ENCODE data around the gene FBXO34. TPM values are rescaled to one million over a fixed set of nuclear protein-coding genes. Genes with fewer than 3 reads are reported as not detected.

Gene FBXO34
- total and polyA plus RNA-seq, 9 of the 15 experiments (the other 6 are each of a cell fraction or from before 2014, with no cell fraction given): 6.3 to 24.9 (median 16.2) TPM

- no peaks in the 10 kb centered on the region for H3K27me3 ChIP-seq (ENCODE audit: control insufficient read depth in 2 of 2, insufficient read depth in 2 of 2, low read length in 2 of 2)
- ChIA-PET POLR2A (no interaction called here), CTCF (ENCODE audit: low intra/inter-chr PET ratio) (no interaction called here)
- no peak overlapping the region for H3K4me2 ChIP-seq (ENCODE audit: insufficient read depth, low read length)
- TF ChIP-seq, protein P1, sequence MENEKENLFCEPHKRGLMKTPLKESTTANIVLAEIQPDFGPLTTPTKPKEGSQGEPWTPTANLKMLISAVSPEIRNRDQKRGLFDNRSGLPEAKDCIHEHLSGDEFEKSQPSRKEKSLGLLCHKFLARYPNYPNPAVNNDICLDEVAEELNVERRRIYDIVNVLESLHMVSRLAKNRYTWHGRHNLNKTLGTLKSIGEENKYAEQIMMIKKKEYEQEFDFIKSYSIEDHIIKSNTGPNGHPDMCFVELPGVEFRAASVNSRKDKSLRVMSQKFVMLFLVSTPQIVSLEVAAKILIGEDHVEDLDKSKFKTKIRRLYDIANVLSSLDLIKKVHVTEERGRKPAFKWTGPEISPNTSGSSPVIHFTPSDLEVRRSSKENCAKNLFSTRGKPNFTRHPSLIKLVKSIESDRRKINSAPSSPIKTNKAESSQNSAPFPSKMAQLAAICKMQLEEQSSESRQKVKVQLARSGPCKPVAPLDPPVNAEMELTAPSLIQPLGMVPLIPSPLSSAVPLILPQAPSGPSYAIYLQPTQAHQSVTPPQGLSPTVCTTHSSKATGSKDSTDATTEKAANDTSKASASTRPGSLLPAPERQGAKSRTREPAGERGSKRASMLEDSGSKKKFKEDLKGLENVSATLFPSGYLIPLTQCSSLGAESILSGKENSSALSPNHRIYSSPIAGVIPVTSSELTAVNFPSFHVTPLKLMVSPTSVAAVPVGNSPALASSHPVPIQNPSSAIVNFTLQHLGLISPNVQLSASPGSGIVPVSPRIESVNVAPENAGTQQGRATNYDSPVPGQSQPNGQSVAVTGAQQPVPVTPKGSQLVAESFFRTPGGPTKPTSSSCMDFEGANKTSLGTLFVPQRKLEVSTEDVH (IDR thresholded peaks at IDR 0.05; ENCODE audit: low read depth, partially characterized antibody): no peak
- TF ChIP-seq MBD2 (IDR thresholded peaks at IDR 0.05; ENCODE audit: borderline replicate concordance, low read depth) (no peak), BACH1 (tag; IDR thresholded peaks at IDR 0.05) (no peak)
- FAIRE-seq (no peak), DNase-seq (ENCODE audit: extremely low read depth in 1 of 4, low spot score in 3 of 4) (no peak), ATAC-seq (no peak)
- H3K9me3 ChIP-seq (replicated peaks; ENCODE audit: control insufficient read depth, insufficient read depth, low read depth, low read length): no peaks in the 10 kb centered on the region
- no peak overlapping the region for H3K9ac ChIP-seq (ENCODE audit: insufficient read depth in 1 of 2, low read depth in 2 of 2, low read length in 2 of 2)
- in situ Hi-C loops (cut with MboI) (no loop called here), intact Hi-C loops (cut with micrococcal nuclease) (no loop called here)
- no peaks in the 10 kb centered on the region for H4K20me1 ChIP-seq (replicated peaks; ENCODE audit: control insufficient read depth, insufficient read depth, low read length)
- H3K4me1 ChIP-seq (replicated peaks in 1 of 2; ENCODE audit: control insufficient read depth in 2 of 2, insufficient read depth in 2 of 2, low read length in 2 of 2): peaks cover 0 to 6% of the 10 kb centered on the region in 2 experiments; a peak in 2 of 5 replicates
- H3K79me2 ChIP-seq (ENCODE audit: control insufficient read depth, insufficient read depth, low read length): peaks cover 19% of the 10 kb centered on the region; the same call in 2 of the 3 replicates
- H2AFZ ChIP-seq (ENCODE audit: low read depth, low read length): no peak overlapping the region
- H3K9me1 ChIP-seq (ENCODE audit: control insufficient read depth, insufficient read depth, low read length): no peaks in the 10 kb centered on the region
- no peak overlapping the region for H3K4me3 ChIP-seq
- no peak overlapping the region for H3K27ac ChIP-seq (ENCODE audit: extremely low read depth, low read depth, low read length)
- H3K36me3 ChIP-seq (ENCODE audit: control insufficient read depth, insufficient read depth, low read length): peaks cover 43% of the 10 kb centered on the region
- no TSS peak for BruUV-seq (replicated peaks)
- WGBS (ENCODE audit: insufficient coverage, low coverage, missing lambda C conversion rate): 100% methylated on average over 3 of the region's 4 CpGs
Measured at GRCh38 chr14:55350461-55350860, 79.2 kb downstream of the FBXO34 start.
